Neural cell (in vitro differentiated cells): ENCODE measurements around the gene MCOLN1. TPM values are rescaled to one million over a fixed set of nuclear protein-coding genes. Genes with fewer than 3 reads are reported as not detected.

ENCODE experiments used
- H2AFZ ChIP-seq: fragments of 200-600, 300-800 bp; sonication (generic), shearing (Covaris generic); 2 replicates; pipeline ENCODE4 v1.6.0; 2014; ENCODE audit warnings: low read depth, mild to moderate bottlenecking, antibody characterized with exemption, low read length, moderate library complexity
- H3F3A ChIP-seq: fragments of 200-600 bp; shearing (Covaris generic); 2 replicates; pipeline ENCODE4 v1.6.1; 2016; ENCODE audit warnings: mild to moderate bottlenecking, moderate library complexity, mixed read lengths, antibody characterized with exemption, low read length; ENCODE audit not compliant: insufficient read depth, poor library complexity, severe bottlenecking
- H3K27ac ChIP-seq: fragments of 200-600, 300-800 bp; sonication (generic), shearing (Covaris generic); 2 replicates; pipeline ENCODE4 v1.5.1; 2014; ENCODE audit warnings: mild to moderate bottlenecking, low read length, moderate library complexity
- H3K27me3 ChIP-seq: fragments of 300-800, 200-600 bp; sonication (generic), shearing (Covaris generic); 2 replicates; pipeline ENCODE4 v1.6.0; 2014; ENCODE audit warnings: mild to moderate bottlenecking, low read depth, low read length, moderate library complexity; ENCODE audit not compliant: insufficient read depth
- H3K36me3 ChIP-seq: fragments of 300-800, 200-600 bp; sonication (generic), shearing (Covaris generic); 2 replicates; pipeline ENCODE4 v1.5.1; 2014; ENCODE audit warnings: mild to moderate bottlenecking, antibody characterized with exemption, low read length, moderate library complexity; ENCODE audit not compliant: insufficient read depth
- H3K4me2 ChIP-seq: fragments of 300-800, 200-600 bp; sonication (generic), shearing (Covaris generic); 2 replicates; pipeline ENCODE4 v1.6.0; 2014; ENCODE audit warnings: mild to moderate bottlenecking, low read length
- H3K4me3 ChIP-seq: fragments of 300-800, 200-600 bp; sonication (generic), shearing (Covaris generic); 2 replicates; pipeline ENCODE4 v1.5.1; 2014; ENCODE audit warnings: mild to moderate bottlenecking, low read length, moderate library complexity
- H3K79me2 ChIP-seq: fragments of 200-600 bp; shearing (Covaris generic); replicated peaks from 2 replicates; pipeline ENCODE4 v1.6.0; 2014; ENCODE audit warnings: mild to moderate bottlenecking, low read length, moderate library complexity; ENCODE audit not compliant: insufficient read depth
- H3K9ac ChIP-seq: fragments of 300-800, 200-600 bp; sonication (generic), shearing (Covaris generic); 2 replicates; pipeline ENCODE4 v1.6.1; 2016; ENCODE audit warnings: mild to moderate bottlenecking, low read length, mixed read lengths
- H3K9me2 ChIP-seq: fragments of 200-600 bp; shearing (Covaris generic); 2 replicates; pipeline ENCODE4 v1.6.1; 2016; ENCODE audit warnings: mild to moderate bottlenecking, low read length, mixed read lengths; ENCODE audit not compliant: insufficient read depth
- H3K9me3 ChIP-seq: fragments of 200-600, 300-800 bp; sonication (generic), shearing (Covaris generic); 2 replicates; pipeline ENCODE4 v1.6.1; 2016; ENCODE audit warnings: mild to moderate bottlenecking, mixed run types, low read length, moderate library complexity, mixed read lengths
- H4K20me1 ChIP-seq: fragments of 200-600 bp; shearing (Covaris generic); 2 replicates; pipeline ENCODE4 v1.6.1; 2016; ENCODE audit warnings: mild to moderate bottlenecking, mixed run types; ENCODE audit not compliant: insufficient read depth
- CTCF ChIP-seq: fragments of 450-650 bp; IDR thresholded peaks from 2 replicates; pipeline ENCODE4 v1.5.1; 2014; ENCODE audit warnings: antibody characterized with exemption, mild to moderate bottlenecking, moderate library complexity; ENCODE audit not compliant: poor library complexity, severe bottlenecking
- EP300 ChIP-seq: fragments of 450-650 bp; conservative IDR thresholded peaks from 2 replicates; pipeline ENCODE4 v1.6.1; 2014; ENCODE audit warnings: antibody characterized with exemption, mild to moderate bottlenecking, moderate library complexity; ENCODE audit not compliant: poor library complexity, severe bottlenecking
- EZH2 ChIP-seq: fragments of 200-600, 300-800 bp; shearing (Covaris generic), sonication (generic); IDR thresholded peaks from 2 replicates; pipeline ENCODE4 v1.6.1; 2014; ENCODE audit warnings: antibody characterized with exemption, low read length, borderline replicate concordance, mild to moderate bottlenecking; ENCODE audit not compliant: insufficient read depth, poor library complexity, severe bottlenecking
- MXI1 ChIP-seq: fragments of 450-650 bp; conservative IDR thresholded peaks from 2 replicates; pipeline ENCODE4 v1.6.1; 2014; ENCODE audit warnings: antibody characterized with exemption, mild to moderate bottlenecking; ENCODE audit not compliant: poor library complexity, severe bottlenecking
- POLR2AphosphoS5 ChIP-seq: IDR thresholded peaks from 2 replicates; pipeline ENCODE4 v1.6.1; 2012
- RAD21 ChIP-seq: fragments of 450-650 bp; conservative IDR thresholded peaks from 2 replicates; pipeline ENCODE4 v1.6.1; 2014; ENCODE audit warnings: antibody characterized with exemption, mild to moderate bottlenecking, moderate library complexity
- SMC3 ChIP-seq: fragments of 450-650 bp; conservative IDR thresholded peaks from 2 replicates; pipeline ENCODE4 v1.6.1; 2014; ENCODE audit warnings: antibody characterized with exemption, mild to moderate bottlenecking, moderate library complexity; ENCODE audit not compliant: poor library complexity
- TAF1 ChIP-seq: IDR thresholded peaks from 2 replicates; pipeline ENCODE4 v1.6.1; 2012; ENCODE audit warnings: low read depth
- polyA plus RNA-seq: library from polyadenylated mRNA; depleted of rRNA; stranded (reverse); fragments of >200 nt; gene quantifications from 2 replicates; pipeline ENCODE4 v1.2.3, GENCODE V29; 2014
- TF ChIP-seq, protein P1 (sequence below): IDR thresholded peaks from 2 replicates; pipeline ENCODE4 v1.6.1; 2012; ENCODE audit warnings: borderline replicate concordance

Gene MCOLN1
- polyA plus RNA-seq, 1 donor from 2014 or later: 16.9 TPM

DNA sequence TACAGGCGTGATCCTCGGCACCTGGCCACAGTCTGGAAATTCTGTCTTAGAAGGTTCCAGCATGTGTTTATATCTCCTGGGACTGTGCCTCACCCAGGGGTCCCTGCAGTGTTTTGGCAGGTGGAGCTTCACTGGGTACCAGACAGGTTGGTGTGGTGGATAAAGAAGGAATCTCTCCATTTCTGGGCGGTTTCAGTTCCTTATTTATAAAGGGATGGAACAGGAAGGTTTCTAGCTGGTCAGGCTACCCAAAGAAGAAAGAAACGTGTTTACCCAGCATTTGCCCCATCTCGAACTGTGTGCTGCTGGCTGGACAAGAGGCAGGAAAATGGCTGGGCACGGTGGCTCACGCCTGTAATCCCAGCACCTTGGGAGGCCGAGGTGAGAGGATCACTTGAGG lies 22.9 kb downstream of the MCOLN1 start:
- Histone ChIP-seq H3K9ac (no peak overlapping the region), H4K20me1 (no peaks in the 10 kb centered on the region), H3K4me3 (no peak overlapping the region), H3F3A (no peaks in the 10 kb centered on the region), H3K9me3 (no peaks in the 10 kb centered on the region), H3K79me2 (no peaks in the 10 kb centered on the region), H3K27me3 (no peaks in the 10 kb centered on the region), H2AFZ (no peak overlapping the region), H3K27ac (no peak overlapping the region), H3K4me2 (no peak overlapping the region), H3K9me2 (no peaks in the 10 kb centered on the region), H3K36me3 (no peaks in the 10 kb centered on the region)
- TF ChIP-seq RAD21 (no peak), EP300 (no peak), CTCF (no peak), EZH2 (no peak)
- TF ChIP-seq, protein P1, sequence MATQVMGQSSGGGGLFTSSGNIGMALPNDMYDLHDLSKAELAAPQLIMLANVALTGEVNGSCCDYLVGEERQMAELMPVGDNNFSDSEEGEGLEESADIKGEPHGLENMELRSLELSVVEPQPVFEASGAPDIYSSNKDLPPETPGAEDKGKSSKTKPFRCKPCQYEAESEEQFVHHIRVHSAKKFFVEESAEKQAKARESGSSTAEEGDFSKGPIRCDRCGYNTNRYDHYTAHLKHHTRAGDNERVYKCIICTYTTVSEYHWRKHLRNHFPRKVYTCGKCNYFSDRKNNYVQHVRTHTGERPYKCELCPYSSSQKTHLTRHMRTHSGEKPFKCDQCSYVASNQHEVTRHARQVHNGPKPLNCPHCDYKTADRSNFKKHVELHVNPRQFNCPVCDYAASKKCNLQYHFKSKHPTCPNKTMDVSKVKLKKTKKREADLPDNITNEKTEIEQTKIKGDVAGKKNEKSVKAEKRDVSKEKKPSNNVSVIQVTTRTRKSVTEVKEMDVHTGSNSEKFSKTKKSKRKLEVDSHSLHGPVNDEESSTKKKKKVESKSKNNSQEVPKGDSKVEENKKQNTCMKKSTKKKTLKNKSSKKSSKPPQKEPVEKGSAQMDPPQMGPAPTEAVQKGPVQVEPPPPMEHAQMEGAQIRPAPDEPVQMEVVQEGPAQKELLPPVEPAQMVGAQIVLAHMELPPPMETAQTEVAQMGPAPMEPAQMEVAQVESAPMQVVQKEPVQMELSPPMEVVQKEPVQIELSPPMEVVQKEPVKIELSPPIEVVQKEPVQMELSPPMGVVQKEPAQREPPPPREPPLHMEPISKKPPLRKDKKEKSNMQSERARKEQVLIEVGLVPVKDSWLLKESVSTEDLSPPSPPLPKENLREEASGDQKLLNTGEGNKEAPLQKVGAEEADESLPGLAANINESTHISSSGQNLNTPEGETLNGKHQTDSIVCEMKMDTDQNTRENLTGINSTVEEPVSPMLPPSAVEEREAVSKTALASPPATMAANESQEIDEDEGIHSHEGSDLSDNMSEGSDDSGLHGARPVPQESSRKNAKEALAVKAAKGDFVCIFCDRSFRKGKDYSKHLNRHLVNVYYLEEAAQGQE: no peak

DNA sequence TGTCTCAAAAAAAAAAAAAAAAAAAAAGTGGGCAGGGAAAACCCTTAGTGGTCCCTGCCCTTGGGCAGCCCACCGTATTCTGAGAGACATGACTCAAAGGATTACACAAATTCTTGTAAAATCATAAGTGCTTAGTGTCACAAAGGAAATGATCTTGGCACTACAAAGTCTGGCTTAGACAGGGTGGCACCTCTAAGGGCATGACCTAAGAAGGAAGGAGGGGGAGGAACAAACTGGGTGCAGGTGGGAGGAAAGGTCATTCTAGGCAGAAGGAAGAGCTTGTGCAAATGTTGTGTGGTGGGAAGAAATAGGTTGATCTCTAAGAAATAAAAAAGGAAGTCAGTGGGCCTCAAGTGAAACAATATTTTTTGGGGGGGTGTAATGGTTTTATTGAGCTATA lies 23.5 kb downstream of the MCOLN1 start:
- Histone ChIP-seq H2AFZ (no peak overlapping the region), H3K4me3 (no peak overlapping the region), H3F3A (no peaks in the 10 kb centered on the region), H3K9ac (no peak overlapping the region), H3K9me2 (no peaks in the 10 kb centered on the region), H3K4me2 (no peak overlapping the region), H3K27ac (no peak overlapping the region), H3K36me3 (no peaks in the 10 kb centered on the region), H3K79me2 (no peaks in the 10 kb centered on the region), H4K20me1 (no peaks in the 10 kb centered on the region), H3K27me3 (no peaks in the 10 kb centered on the region), H3K9me3 (no peaks in the 10 kb centered on the region)
- TF ChIP-seq SMC3 (no peak), POLR2AphosphoS5 (no peak)

DNA sequence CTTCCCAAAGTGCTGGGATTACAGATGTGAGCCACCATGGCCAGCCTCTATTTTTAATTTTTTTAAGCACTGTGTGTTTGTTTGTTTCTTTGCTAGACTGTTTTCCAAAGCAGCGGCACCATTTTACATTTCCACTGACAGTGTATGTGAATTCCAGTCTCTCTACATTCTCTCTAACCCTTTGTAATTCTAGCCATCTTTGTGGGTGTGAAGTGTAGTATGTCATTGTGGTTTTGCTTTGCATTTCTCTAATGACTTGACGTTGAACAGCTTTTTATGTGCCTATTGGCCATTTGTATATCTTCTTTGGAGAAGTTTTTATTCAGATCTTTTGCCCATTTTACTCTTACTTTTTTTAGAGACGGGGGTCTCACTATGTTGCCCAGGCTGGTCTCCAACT lies 24.7 kb downstream of the MCOLN1 start:
- Histone ChIP-seq H3K4me3 (no peak overlapping the region), H3K27ac (no peak overlapping the region), H3K36me3 (no peaks in the 10 kb centered on the region), H4K20me1 (no peaks in the 10 kb centered on the region), H3F3A (no peaks in the 10 kb centered on the region), H3K79me2 (no peaks in the 10 kb centered on the region), H3K9me2 (no peaks in the 10 kb centered on the region), H3K9me3 (no peaks in the 10 kb centered on the region), H3K27me3 (no peaks in the 10 kb centered on the region), H2AFZ (no peak overlapping the region), H3K4me2 (no peak overlapping the region), H3K9ac (no peak overlapping the region)
- no peak for TF ChIP-seq SMC3
- TF ChIP-seq TAF1: no peak
- TF ChIP-seq RAD21: no peak
- no peak for TF ChIP-seq POLR2AphosphoS5
- no peak for TF ChIP-seq EZH2
- TF ChIP-seq, protein P1: no peak
- no peak for TF ChIP-seq MXI1
- TF ChIP-seq CTCF: no peak
- no peak for TF ChIP-seq EP300
